ENCODE measurements around the gene MCTS1.
"Not testable (repeated sequence)": the region's sequence is repeated elsewhere in the genome, so short reads cannot be mapped to it uniquely, and the experiment has no call there.

MCTS1 gene

DNA sequence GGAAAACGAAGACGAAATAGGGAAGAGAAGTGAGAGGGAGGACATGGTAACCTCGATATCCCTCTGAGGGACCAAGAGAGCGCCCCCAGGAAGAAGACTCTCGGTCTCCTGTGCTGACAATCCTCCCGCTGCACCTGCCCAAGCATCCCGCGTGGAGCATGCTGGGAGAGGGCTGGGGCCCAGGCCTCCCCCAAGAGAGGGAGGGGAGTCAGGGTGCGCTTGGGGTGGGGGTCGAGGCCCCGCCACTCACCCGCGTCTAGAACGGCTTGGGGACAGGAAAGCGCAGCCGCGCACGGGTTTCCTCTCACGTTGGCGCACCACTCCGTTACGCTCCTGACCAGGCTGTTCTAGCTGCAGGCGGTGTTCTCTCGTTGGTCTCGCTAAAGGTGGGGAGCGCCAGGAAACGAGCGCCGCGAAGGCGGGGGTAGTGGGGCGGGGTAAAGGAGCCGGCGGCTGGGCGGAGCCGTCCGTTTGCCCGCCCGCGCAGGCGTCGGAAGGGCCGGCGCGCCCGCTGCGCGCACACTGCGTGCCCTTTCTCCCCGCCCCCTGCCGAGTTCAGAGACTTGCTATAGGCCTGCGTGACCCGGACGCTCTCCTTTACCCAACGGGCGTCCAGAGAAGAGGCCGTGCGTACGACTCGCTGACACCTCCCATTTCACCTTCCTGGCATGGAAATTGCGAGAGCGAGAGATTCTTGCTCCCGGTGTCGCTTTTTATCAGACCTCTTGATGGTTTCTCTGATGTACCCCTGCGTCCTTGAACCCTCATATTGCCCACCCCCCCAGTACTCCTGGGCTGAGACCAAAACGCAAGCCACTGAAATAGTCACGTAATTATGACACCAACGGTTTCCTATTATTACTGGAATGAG is 26.0 kb downstream of the MCTS1 start, which contains the start of gene C1GALT1C1:
Gene C1GALT1C1 (minus strand): TSS at position 388 of the 871 bp plus-strand sequence. CDS start 2,888 bp downstream, outside the sequence.
- peak; percentile 96 for DNase-seq (ENCODE audit: low spot score)

DNA sequence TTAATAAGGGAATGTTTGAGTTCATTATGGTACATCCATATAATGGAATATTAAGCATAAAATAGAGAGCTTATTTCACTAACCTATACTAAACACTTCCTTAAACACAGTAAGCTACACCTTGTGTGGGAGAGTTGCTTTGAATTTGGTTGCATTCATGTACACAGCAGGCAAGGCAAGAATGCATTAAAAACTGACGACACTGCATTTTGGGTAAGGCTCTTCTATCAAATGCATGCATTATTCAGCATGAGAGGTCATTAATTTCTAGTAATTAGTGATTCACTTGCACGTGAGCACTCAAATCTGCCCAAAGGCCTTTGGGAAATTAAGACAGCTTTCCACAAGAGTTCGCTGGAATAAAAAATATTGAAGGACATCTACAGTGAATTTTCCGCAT is 34.7 kb downstream of the MCTS1 start:
- no peak for DNase-seq (ENCODE audit: low spot score)

DNA sequence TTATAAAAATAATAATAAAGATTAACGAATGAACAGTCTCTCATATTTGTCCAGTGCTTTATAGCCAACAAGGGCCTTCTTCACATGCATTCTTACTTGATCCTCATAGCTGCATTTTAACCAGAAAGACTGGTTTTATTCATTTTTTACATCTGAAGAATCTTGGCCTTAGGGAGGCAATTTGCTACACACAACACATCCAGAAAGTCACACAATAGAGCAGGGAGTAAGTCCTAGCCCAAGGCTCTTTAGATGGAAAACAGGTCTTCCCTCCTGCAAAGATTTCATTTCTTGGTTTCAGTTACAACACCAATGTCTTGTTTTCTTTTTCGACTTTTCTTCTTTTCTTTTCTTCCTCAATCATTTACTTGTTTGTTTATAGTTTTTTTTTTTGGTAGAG is 39.0 kb downstream of the MCTS1 start:
- no peak for DNase-seq (ENCODE audit: low spot score)

DNA sequence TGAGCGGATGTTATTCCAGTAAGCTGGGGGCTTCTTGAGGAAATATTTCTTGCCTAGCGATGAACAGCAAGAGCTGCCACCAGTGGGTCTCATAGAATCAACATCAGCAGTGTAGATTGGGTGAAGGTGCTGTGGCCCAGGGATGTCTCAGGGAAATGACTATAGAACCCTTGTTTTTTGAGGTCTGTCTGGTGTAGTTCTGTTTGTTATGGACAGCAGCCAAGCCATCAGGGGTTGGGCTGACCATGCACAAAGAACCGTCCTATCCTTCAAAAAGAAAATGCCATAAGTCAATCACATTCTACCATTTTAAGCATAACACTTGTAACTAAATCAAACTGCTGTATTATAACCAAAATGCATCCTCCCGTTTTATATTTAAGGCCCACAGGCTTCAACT is 43.2 kb downstream of the MCTS1 start:
- DNase-seq (ENCODE audit: low spot score): no peak

DNA sequence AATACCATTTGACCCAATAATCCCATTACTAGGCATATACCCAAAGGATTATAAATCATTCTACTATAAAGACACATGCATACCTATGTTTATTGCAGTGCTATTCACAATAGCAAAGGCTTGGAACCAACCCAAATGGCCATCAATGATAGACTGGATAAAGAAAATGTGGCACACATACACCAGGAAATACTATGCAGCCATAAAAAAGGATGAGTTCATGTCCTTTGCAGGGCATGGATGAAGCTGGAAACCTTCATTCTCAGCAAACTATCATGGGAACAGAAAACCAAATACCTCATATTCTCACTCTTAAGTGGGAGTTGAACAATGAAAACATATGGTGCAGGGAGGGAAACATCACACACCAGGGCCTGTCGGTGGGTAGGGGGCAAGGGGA is 48.4 kb downstream of the MCTS1 start:
- not testable (repeated sequence) for DNase-seq (ENCODE audit: low spot score)

DNA sequence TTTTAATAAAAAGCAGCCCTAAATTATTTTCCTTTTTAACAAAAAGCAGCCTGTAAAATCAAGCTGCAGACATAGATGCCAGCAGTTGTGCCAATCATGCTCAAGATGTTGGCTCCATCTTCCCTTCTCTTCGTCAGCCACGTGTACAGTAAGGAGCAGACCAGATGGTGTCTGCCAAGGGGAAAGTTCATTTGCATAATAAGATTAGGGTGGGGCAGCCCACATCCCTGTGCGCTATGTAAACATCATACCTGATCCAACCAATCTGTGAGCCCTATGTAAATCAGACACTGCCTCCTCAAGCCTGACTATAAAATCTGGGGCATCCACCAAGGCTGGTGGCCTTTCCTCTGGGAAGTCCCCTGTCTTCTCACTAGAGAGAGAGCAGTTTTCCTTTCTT is 49.1 kb downstream of the MCTS1 start:
- DNase-seq (ENCODE audit: low spot score): no peak

DNA sequence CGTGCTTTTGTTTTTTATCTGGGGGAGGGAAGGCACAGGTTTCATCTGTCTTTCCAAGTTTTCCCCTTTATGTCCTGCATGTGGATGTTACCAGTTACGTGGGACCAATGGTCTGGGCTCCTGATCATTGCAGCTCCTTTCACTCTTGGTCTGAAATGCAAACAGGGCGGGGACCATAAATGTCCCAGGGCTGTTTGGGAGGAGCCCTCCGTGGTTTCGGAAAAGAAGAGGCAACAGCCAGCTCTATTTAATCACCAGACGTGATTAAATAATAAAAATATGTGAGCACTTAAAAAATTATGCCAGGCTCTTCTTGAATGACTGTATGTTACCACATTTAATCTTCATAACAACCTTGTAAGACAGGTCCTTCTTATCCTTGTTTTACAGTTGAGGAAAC is 56.7 kb downstream of the MCTS1 start:
- DNase-seq (ENCODE audit: low spot score): no peak

Measured in SW480 (cell line).